OCI-LY1 (cell line): Measurements from ENCODE around the gene YWHAQ.

Experiments used
- H2AFZ ChIP-seq: fragments of 200-600 bp; sonication (generic), shearing (Covaris generic); 2 replicates; pipeline ENCODE4 v1.6.0; 2014; ENCODE audit warnings: antibody characterized with exemption, mild to moderate bottlenecking, low read length
- H3F3A ChIP-seq: fragments of 200-600 bp; sonication (generic), shearing (Covaris generic); 2 replicates; pipeline ENCODE4 v1.6.0; 2014; ENCODE audit warnings: mild to moderate bottlenecking, antibody characterized with exemption, low read length, moderate library complexity; ENCODE audit not compliant: insufficient read depth
- H3K27ac ChIP-seq: fragments of 200-600 bp; sonication (generic); 2 replicates; pipeline ENCODE4 v1.5.1; 2014; ENCODE audit warnings: low read length, mixed run types, mild to moderate bottlenecking, low read depth; ENCODE audit not compliant: poor library complexity, severe bottlenecking
- H3K27me3 ChIP-seq: fragments of 200-600 bp; sonication (generic); 2 replicates; pipeline ENCODE4 v1.6.0; 2014; ENCODE audit warnings: antibody characterized with exemption, mild to moderate bottlenecking, low read length, moderate library complexity; ENCODE audit not compliant: insufficient read depth
- H3K36me3 ChIP-seq: fragments of 200-600 bp; sonication (generic); 2 replicates; pipeline ENCODE4 v1.6.1; 2014; ENCODE audit warnings: mild to moderate bottlenecking, antibody characterized with exemption, low read length, moderate library complexity, mixed read lengths; ENCODE audit not compliant: insufficient read depth
- H3K4me1 ChIP-seq: fragments of 200-600 bp; sonication (generic); 2 replicates; pipeline ENCODE4 v1.5.1; 2014; ENCODE audit warnings: mild to moderate bottlenecking, low read length, moderate library complexity; ENCODE audit not compliant: insufficient read depth, severe bottlenecking
- H3K4me2 ChIP-seq: fragments of 200-600 bp; sonication (generic), shearing (Covaris generic); 2 replicates; pipeline ENCODE4 v1.6.1; 2014; ENCODE audit warnings: low read length
- H3K4me3 ChIP-seq: fragments of 200-600 bp; sonication (generic); 2 replicates; pipeline ENCODE4 v1.5.1; 2014; ENCODE audit warnings: low read length, low read depth, mild to moderate bottlenecking, mixed read lengths; ENCODE audit not compliant: poor library complexity, severe bottlenecking
- H3K79me2 ChIP-seq: fragments of 200-600 bp; shearing (Covaris generic); 2 replicates; pipeline ENCODE4 v1.6.1; 2016; ENCODE audit warnings: mixed run types, low read length, mixed read lengths; ENCODE audit not compliant: insufficient read depth
- H3K9ac ChIP-seq: fragments of 200-600 bp; sonication (generic), shearing (Covaris generic); 2 replicates; pipeline ENCODE4 v1.6.1; 2014; ENCODE audit warnings: mild to moderate bottlenecking, low read length, mixed read lengths
- H3K9me2 ChIP-seq: fragments of 200-600 bp; sonication (generic), shearing (Covaris generic); 2 replicates; pipeline ENCODE4 v1.6.1; 2014; ENCODE audit warnings: low read depth, mild to moderate bottlenecking, low read length, mixed read lengths
- H3K9me3 ChIP-seq: fragments of 200-600 bp; shearing (Covaris generic); 2 replicates; pipeline ENCODE4 v1.6.1; 2014; ENCODE audit warnings: low read length, mixed read lengths
- H4K20me1 ChIP-seq: fragments of 200-600 bp; sonication (generic), shearing (Covaris generic); 2 replicates; pipeline ENCODE4 v1.6.0; 2016; ENCODE audit warnings: mild to moderate bottlenecking, low read length; ENCODE audit not compliant: insufficient read depth
- CTCF ChIP-seq: fragments of 200-600 bp; sonication (generic), shearing (Covaris generic); IDR thresholded peaks from 2 replicates; pipeline ENCODE4 v1.5.1; 2017; ENCODE audit warnings: mild to moderate bottlenecking, antibody characterized with exemption, low read length, moderate library complexity, mixed read lengths
- EZH2 ChIP-seq: fragments of 200-600 bp; sonication (generic), shearing (Covaris generic); IDR thresholded peaks from 2 replicates; pipeline ENCODE4 v1.8.0; 2017; ENCODE audit warnings: borderline replicate concordance, mixed run types, mild to moderate bottlenecking, antibody characterized with exemption, low read length, moderate library complexity, mixed read lengths

Gene YWHAQ

GRCh38 chr2:9657083-9657482, 26.3 kb upstream of the YWHAQ start:
- Histone ChIP-seq H3K27ac (no peak overlapping the region), H3K27me3 (no peaks in the 10 kb centered on the region), H3K9me2 (no peaks in the 10 kb centered on the region), H3K36me3 (no peaks in the 10 kb centered on the region), H3F3A (no peaks in the 10 kb centered on the region), H3K4me1 (no peaks in the 10 kb centered on the region), H4K20me1 (no peaks in the 10 kb centered on the region), H3K4me2 (0 out of 2 replicates have a peak overlapping the region, but pooled peaks have one; percentile 17), H3K9ac (no peak overlapping the region), H2AFZ (no peak overlapping the region), H3K79me2 (no peaks in the 10 kb centered on the region), H3K9me3 (no peaks in the 10 kb centered on the region), H3K4me3 (no peak overlapping the region)
- TF ChIP-seq EZH2 (no peak), CTCF (no peak)

- Histone ChIP-seq H3K9me2 (no peaks in the 10 kb centered on the region), H3K9ac (no peak overlapping the region), H3K9me3 (no peaks in the 10 kb centered on the region), H3K36me3 (no peaks in the 10 kb centered on the region), H3K4me1 (no peaks in the 10 kb centered on the region), H2AFZ (no peak overlapping the region), H4K20me1 (no peaks in the 10 kb centered on the region), H3K4me3 (no peak overlapping the region), H3K27me3 (no peaks in the 10 kb centered on the region), H3K79me2 (no peaks in the 10 kb centered on the region), H3K4me2 (no peak overlapping the region), H3F3A (no peaks in the 10 kb centered on the region), H3K27ac (no peak overlapping the region)
- TF ChIP-seq EZH2 (no peak), CTCF (no peak)
Measured at GRCh38 chr2:9656270-9656766, 25.5 kb upstream of the YWHAQ start.

- Histone ChIP-seq H3K4me2 (no peak overlapping the region), H3K36me3 (no peaks in the 10 kb centered on the region), H3K9me3 (no peaks in the 10 kb centered on the region), H4K20me1 (no peaks in the 10 kb centered on the region), H3K27ac (no peak overlapping the region), H3K4me3 (no peak overlapping the region), H3K4me1 (no peaks in the 10 kb centered on the region), H3K9me2 (no peaks in the 10 kb centered on the region), H3F3A (no peaks in the 10 kb centered on the region), H2AFZ (no peak overlapping the region), H3K27me3 (no peaks in the 10 kb centered on the region), H3K9ac (no peak overlapping the region), H3K79me2 (no peaks in the 10 kb centered on the region)
- TF ChIP-seq EZH2 (no peak), CTCF (no peak)
Measured at GRCh38 chr2:9655441-9656269, 24.9 kb upstream of the YWHAQ start.
